PC-9 (cell line): Measurements from ENCODE around the gene ZNF394.
"Not testable (repeated sequence)": the region's sequence is repeated elsewhere in the genome, so short reads cannot be mapped to it uniquely, and the experiment has no call there.

Experiments
- EZH2 ChIP-seq: fragments of 200-600 bp; sonication (generic); IDR thresholded peaks from 2 replicates; pipeline ENCODE4 v1.8.0; 2017; ENCODE audit warnings: antibody characterized with exemption, low read depth
- TF ChIP-seq, protein P1 (sequence below): fragments of 200-600 bp; sonication (generic); conservative IDR thresholded peaks from 2 replicates; pipeline ENCODE4 v1.6.1; 2017; ENCODE audit warnings: mixed run types, antibody characterized with exemption, mild to moderate bottlenecking, moderate library complexity

DNA sequence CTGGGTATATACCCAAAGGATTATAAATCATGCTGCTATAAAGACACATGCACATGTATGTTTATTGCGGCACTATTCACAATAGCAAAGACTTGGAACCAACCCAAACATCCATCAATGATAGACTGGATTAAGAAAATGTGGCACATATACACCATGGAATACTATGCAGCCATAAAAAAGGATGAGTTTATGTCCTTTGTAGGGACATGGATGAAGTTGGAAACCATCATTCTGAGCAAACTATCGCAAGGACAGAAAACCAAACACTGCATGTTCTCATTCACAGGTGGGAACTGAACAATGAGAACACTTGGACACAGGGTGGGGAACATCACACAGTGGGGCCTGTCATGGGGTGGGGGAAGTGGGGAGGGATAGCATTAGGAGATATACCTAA is 49.5 kb upstream of the ZNF394 start:
- TF ChIP-seq, protein P1, sequence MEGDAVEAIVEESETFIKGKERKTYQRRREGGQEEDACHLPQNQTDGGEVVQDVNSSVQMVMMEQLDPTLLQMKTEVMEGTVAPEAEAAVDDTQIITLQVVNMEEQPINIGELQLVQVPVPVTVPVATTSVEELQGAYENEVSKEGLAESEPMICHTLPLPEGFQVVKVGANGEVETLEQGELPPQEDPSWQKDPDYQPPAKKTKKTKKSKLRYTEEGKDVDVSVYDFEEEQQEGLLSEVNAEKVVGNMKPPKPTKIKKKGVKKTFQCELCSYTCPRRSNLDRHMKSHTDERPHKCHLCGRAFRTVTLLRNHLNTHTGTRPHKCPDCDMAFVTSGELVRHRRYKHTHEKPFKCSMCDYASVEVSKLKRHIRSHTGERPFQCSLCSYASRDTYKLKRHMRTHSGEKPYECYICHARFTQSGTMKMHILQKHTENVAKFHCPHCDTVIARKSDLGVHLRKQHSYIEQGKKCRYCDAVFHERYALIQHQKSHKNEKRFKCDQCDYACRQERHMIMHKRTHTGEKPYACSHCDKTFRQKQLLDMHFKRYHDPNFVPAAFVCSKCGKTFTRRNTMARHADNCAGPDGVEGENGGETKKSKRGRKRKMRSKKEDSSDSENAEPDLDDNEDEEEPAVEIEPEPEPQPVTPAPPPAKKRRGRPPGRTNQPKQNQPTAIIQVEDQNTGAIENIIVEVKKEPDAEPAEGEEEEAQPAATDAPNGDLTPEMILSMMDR, result not testable (repeated sequence)
- TF ChIP-seq EZH2, result not testable (repeated sequence)
